Neural progenitor cell (in vitro differentiated cells): ENCODE data around the gene TPBG. TPM values are rescaled to one million over a fixed set of nuclear protein-coding genes. Genes with fewer than 3 reads are reported as not detected.

Experiments
- DNase-seq: peaks from one replicate; pipeline ENCODE4 v3.0.0-alpha.2; 2016; ENCODE audit warnings: low spot score
- H2AFZ ChIP-seq: fragments of 200-600 bp; sonication (generic); replicated peaks from 2 replicates; pipeline ENCODE4 v1.6.1; 2016; ENCODE audit warnings: antibody characterized with exemption
- H3F3A ChIP-seq: fragments of 200-600 bp; sonication (generic); 2 replicates; pipeline ENCODE4 v1.6.1; 2016; ENCODE audit warnings: antibody characterized with exemption, low read depth
- H3K27ac ChIP-seq: fragments of 200-600 bp; sonication (generic); 2 replicates; pipeline ENCODE4 v1.5.1; 2016; ENCODE audit warnings: mild to moderate bottlenecking
- H3K27me3 ChIP-seq: fragments of 200-600 bp; sonication (generic); 2 replicates; pipeline ENCODE4 v1.6.1; 2016; ENCODE audit warnings: mild to moderate bottlenecking, moderate library complexity
- H3K36me3 ChIP-seq: fragments of 200-600 bp; sonication (generic); 2 replicates; pipeline ENCODE4 v1.5.1; 2016
- H3K4me1 ChIP-seq: fragments of 200-600 bp; sonication (generic); 2 replicates; pipeline ENCODE4 v1.6.1; 2016; ENCODE audit warnings: mixed run types
- H3K4me2 ChIP-seq: fragments of 200-600 bp; sonication (generic); 2 replicates; pipeline ENCODE4 v1.6.1; 2016
- H3K4me3 ChIP-seq: fragments of 200-600 bp; sonication (generic); 2 replicates; pipeline ENCODE4 v1.5.1; 2016
- H3K79me2 ChIP-seq: fragments of 200-600 bp; sonication (generic); 2 replicates; pipeline ENCODE4 v1.6.1; 2016; ENCODE audit warnings: low read depth
- H3K9ac ChIP-seq: fragments of 200-600 bp; sonication (generic); 2 replicates; pipeline ENCODE4 v1.6.1; 2016
- H3K9me3 ChIP-seq: fragments of 200-600 bp; sonication (generic); 2 replicates; pipeline ENCODE4 v1.5.1; 2016; ENCODE audit warnings: low read depth
- H4K20me1 ChIP-seq: fragments of 200-600 bp; sonication (generic); 2 replicates; pipeline ENCODE4 v1.6.1; 2016; ENCODE audit warnings: low read depth
- H3K27ac Mint-ChIP-seq: 3 replicates; pipeline ENCODE4 v1.8.0; 2021; ENCODE audit warnings: mixed read lengths
- H3K27me3 Mint-ChIP-seq: 2 replicates; pipeline ENCODE4 v1.8.0; 2022; ENCODE audit warnings: low read depth, mild to moderate bottlenecking, inconsistent platforms, moderate library complexity, mixed read lengths; ENCODE audit not compliant: insufficient read depth
- H3K36me3 Mint-ChIP-seq: 3 replicates; pipeline ENCODE4 v1.8.0; 2021; ENCODE audit warnings: mixed read lengths
- H3K4me1 Mint-ChIP-seq: 3 replicates; pipeline ENCODE4 v1.8.0; 2021; ENCODE audit warnings: mixed read lengths
- H3K4me3 Mint-ChIP-seq: 3 replicates; pipeline ENCODE4 v1.8.0; 2021; ENCODE audit warnings: mild to moderate bottlenecking, moderate library complexity, mixed read lengths
- H3K9me3 Mint-ChIP-seq: 3 replicates; pipeline ENCODE4 v1.8.0; 2020; ENCODE audit warnings: mixed read lengths
- CTCF ChIP-seq: fragments of 200-600 bp; sonication (generic); IDR thresholded peaks from 2 replicates; pipeline ENCODE4 v1.5.1; 2017; ENCODE audit warnings: antibody characterized with exemption, mild to moderate bottlenecking
- EZH2 ChIP-seq: fragments of 200-600 bp; sonication (generic); IDR thresholded peaks from 2 replicates; pipeline ENCODE4 v1.6.1; 2017; ENCODE audit warnings: antibody characterized with exemption, mild to moderate bottlenecking, moderate library complexity
- EZH2phosphoT487 ChIP-seq: fragments of 200-600 bp; sonication (generic); IDR thresholded peaks from 2 replicates; pipeline ENCODE4 v1.6.1; 2017; ENCODE audit warnings: antibody characterized with exemption
- total RNA-seq: library from RNA; depleted of rRNA; stranded (reverse); fragments of >200 nt; gene quantifications from 2 replicates; pipeline ENCODE4 v1.2.3, GENCODE V29; 2015; ENCODE audit warnings: low replicate concordance

TPBG gene
- total RNA-seq, 1 donor from 2014 or later, result 362 TPM

- H3K79me2 ChIP-seq, result peaks cover 51% of the 10 kb centered on the region
- Mint-ChIP-seq H3K27me3 (no peaks in the 10 kb centered on the region), H3K4me3 (no peak overlapping the region), H3K27ac (no peak overlapping the region), H3K4me1 (peaks cover 11% of the 10 kb centered on the region), H3K9me3 (peaks cover 37% of the 10 kb centered on the region), H3K36me3 (peaks cover 66% of the 10 kb centered on the region)
- no peak for DNase-seq
- H4K20me1 ChIP-seq, result peaks cover 34% of the 10 kb centered on the region
- no peaks in the 10 kb centered on the region for H3K27me3 ChIP-seq
- no peak overlapping the region for H3K4me2 ChIP-seq
- no peak overlapping the region for H2AFZ ChIP-seq
- no peak overlapping the region for H3K4me3 ChIP-seq
- peaks cover 20% of the 10 kb centered on the region for H3F3A ChIP-seq
- no peak overlapping the region for H3K27ac ChIP-seq
- no peak for TF ChIP-seq EZH2
- TF ChIP-seq CTCF, result no peak
- TF ChIP-seq EZH2phosphoT487, result no peak
- H3K4me1 ChIP-seq, result peaks cover 18% of the 10 kb centered on the region
- peaks cover 20% of the 10 kb centered on the region for H3K36me3 ChIP-seq
- no peaks in the 10 kb centered on the region for H3K9me3 ChIP-seq
- no peak overlapping the region for H3K9ac ChIP-seq
Observed at GRCh38 chr6:82372656-82373055, 9.0 kb downstream of the TPBG start.

DNA sequence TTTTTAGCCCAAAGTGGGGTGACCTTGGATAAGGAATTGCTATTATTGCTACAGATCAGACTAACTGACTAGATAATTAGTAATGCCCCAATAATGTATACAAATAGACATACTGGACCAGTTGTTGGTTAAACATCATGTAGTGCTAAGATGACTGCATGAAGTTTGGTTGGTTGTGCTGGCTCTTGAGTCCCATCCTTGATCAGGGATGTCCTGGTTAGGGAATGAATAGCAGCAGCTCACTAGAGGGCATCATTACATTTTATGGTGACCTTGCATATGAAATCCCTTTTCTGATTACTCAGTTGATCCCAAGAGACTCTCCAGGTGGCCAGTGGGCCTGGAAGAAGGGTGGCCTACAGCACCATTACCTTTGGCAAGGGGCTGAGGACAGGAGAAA, 10.9 kb downstream of the TPBG start:
- H3K27me3 ChIP-seq, result no peaks in the 10 kb centered on the region
- Mint-ChIP-seq H3K36me3 (peaks cover 74% of the 10 kb centered on the region), H3K27ac (no peak overlapping the region), H3K4me3 (no peak overlapping the region), H3K4me1 (peaks cover 2% of the 10 kb centered on the region), H3K27me3 (no peaks in the 10 kb centered on the region), H3K9me3 (peaks cover 45% of the 10 kb centered on the region)
- H3K27ac ChIP-seq, result no peak overlapping the region
- H2AFZ ChIP-seq, result no peak overlapping the region
- H3K9ac ChIP-seq, result no peak overlapping the region
- peaks cover 33% of the 10 kb centered on the region for H3K79me2 ChIP-seq
- no peak for DNase-seq
- no peak overlapping the region for H3K4me2 ChIP-seq
- H3K4me3 ChIP-seq, result no peak overlapping the region
- H4K20me1 ChIP-seq, result peaks cover 15% of the 10 kb centered on the region
- TF ChIP-seq EZH2, result no peak
- no peak for TF ChIP-seq CTCF
- no peak for TF ChIP-seq EZH2phosphoT487
- peaks cover 6% of the 10 kb centered on the region for H3F3A ChIP-seq
- H3K4me1 ChIP-seq, result no peaks in the 10 kb centered on the region
- H3K9me3 ChIP-seq, result no peaks in the 10 kb centered on the region
- H3K36me3 ChIP-seq, result peaks cover 4% of the 10 kb centered on the region

DNA sequence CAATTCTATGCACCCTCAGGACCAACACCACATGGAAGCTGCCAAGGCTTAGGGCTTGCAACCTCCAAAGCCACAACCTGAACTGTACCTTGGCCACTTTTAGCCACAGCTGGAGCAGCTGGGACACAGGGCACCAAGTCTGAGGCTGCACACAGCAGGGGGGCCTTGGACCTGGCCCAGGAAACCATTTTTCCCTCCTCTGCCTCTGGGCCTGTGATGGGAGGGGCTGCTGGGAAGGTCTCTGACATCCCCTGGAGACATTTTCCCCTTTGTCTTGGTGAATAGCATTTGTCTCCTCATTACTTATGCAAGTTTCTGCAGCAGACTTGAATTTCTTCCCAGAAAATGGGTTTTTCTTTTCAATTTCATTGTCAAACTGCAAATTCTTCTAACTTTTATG, 13.0 kb downstream of the TPBG start:
- Histone ChIP-seq H3F3A (peaks cover 9% of the 10 kb centered on the region), H4K20me1 (no peaks in the 10 kb centered on the region), H3K36me3 (no peaks in the 10 kb centered on the region), H3K27me3 (no peaks in the 10 kb centered on the region), H3K4me1 (peaks cover 12% of the 10 kb centered on the region), H2AFZ (no peak overlapping the region), H3K4me2 (no peak overlapping the region), H3K9ac (no peak overlapping the region), H3K79me2 (peaks cover 15% of the 10 kb centered on the region), H3K27ac (no peak overlapping the region), H3K4me3 (no peak overlapping the region), H3K9me3 (no peaks in the 10 kb centered on the region)
- Mint-ChIP-seq H3K36me3 (peaks cover 73% of the 10 kb centered on the region), H3K9me3 (peaks cover 45% of the 10 kb centered on the region), H3K27me3 (no peaks in the 10 kb centered on the region), H3K4me1 (peaks cover 3% of the 10 kb centered on the region), H3K27ac (no peak overlapping the region), H3K4me3 (no peak overlapping the region)
- TF ChIP-seq CTCF, result no peak
- TF ChIP-seq EZH2phosphoT487, result no peak
- TF ChIP-seq EZH2, result no peak
- DNase-seq, result no peak
